Measurements from ENCODE around the gene DCHS2.

The DCHS2 gene

GRCh38 chr4:154464654-154465053, 26.9 kb downstream of the DCHS2 start:
- no peaks in the 10 kb centered on the region for H3K36me3 ChIP-seq
- no peak for DNase-seq
- intact Hi-C loops (cut with DNase I; ENCODE audit: low total_unique reads) = no loop called here
- H3K9me3 ChIP-seq = no peaks in the 10 kb centered on the region
- no peaks in the 10 kb centered on the region for H3K4me1 ChIP-seq
- TF ChIP-seq CTCF (IDR thresholded peaks at IDR 0.05) = no peak
- H3K27ac ChIP-seq = no peak overlapping the region
- H3K4me3 ChIP-seq = no peak overlapping the region
- H3K27me3 ChIP-seq = no peaks in the 10 kb centered on the region

GRCh38 chr4:154462081-154462810, 29.4 kb downstream of the DCHS2 start:
- Histone ChIP-seq H3K27ac (no peak overlapping the region), H3K27me3 (no peaks in the 10 kb centered on the region), H3K4me1 (no peaks in the 10 kb centered on the region), H3K9me3 (no peaks in the 10 kb centered on the region), H3K36me3 (no peaks in the 10 kb centered on the region), H3K4me3 (no peak overlapping the region)
- no peak for TF ChIP-seq CTCF (IDR thresholded peaks at IDR 0.05)
- no peak for DNase-seq
- intact Hi-C loops (cut with DNase I; ENCODE audit: low total_unique reads) = no loop called here

GRCh38 chr4:154457471-154457870, 34.1 kb downstream of the DCHS2 start:
- intact Hi-C loops (cut with DNase I; ENCODE audit: low total_unique reads) = no loop called here
- Histone ChIP-seq H3K4me3 (no peak overlapping the region), H3K36me3 (no peaks in the 10 kb centered on the region), H3K4me1 (no peaks in the 10 kb centered on the region), H3K27ac (no peak overlapping the region), H3K9me3 (no peaks in the 10 kb centered on the region), H3K27me3 (no peaks in the 10 kb centered on the region)
- TF ChIP-seq CTCF (IDR thresholded peaks at IDR 0.05) = no peak
- no peak for DNase-seq

GRCh38 chr4:154456889-154457288, 34.7 kb downstream of the DCHS2 start:
- no peaks in the 10 kb centered on the region for H3K27me3 ChIP-seq
- intact Hi-C loops (cut with DNase I; ENCODE audit: low total_unique reads) = no loop called here
- no peak overlapping the region for H3K27ac ChIP-seq
- TF ChIP-seq CTCF (IDR thresholded peaks at IDR 0.05) = no peak
- DNase-seq = no peak
- no peak overlapping the region for H3K4me3 ChIP-seq
- no peaks in the 10 kb centered on the region for H3K9me3 ChIP-seq
- no peaks in the 10 kb centered on the region for H3K4me1 ChIP-seq
- H3K36me3 ChIP-seq = no peaks in the 10 kb centered on the region

- H3K4me3 ChIP-seq = no peak overlapping the region
- H3K36me3 ChIP-seq = no peaks in the 10 kb centered on the region
- H3K27ac ChIP-seq = no peak overlapping the region
- TF ChIP-seq CTCF (IDR thresholded peaks at IDR 0.05) = no peak
- no peak for DNase-seq
- intact Hi-C loops (cut with DNase I; ENCODE audit: low total_unique reads) = no loop called here
- H3K27me3 ChIP-seq = no peaks in the 10 kb centered on the region
- H3K9me3 ChIP-seq = no peaks in the 10 kb centered on the region
- H3K4me1 ChIP-seq = no peaks in the 10 kb centered on the region
Observed at GRCh38 chr4:154456240-154456639, 35.4 kb downstream of the DCHS2 start.

- Histone ChIP-seq H3K36me3 (no peaks in the 10 kb centered on the region), H3K4me3 (no peak overlapping the region), H3K27me3 (no peaks in the 10 kb centered on the region), H3K4me1 (no peaks in the 10 kb centered on the region), H3K9me3 (no peaks in the 10 kb centered on the region), H3K27ac (no peak overlapping the region)
- intact Hi-C loops (cut with DNase I; ENCODE audit: low total_unique reads) = no loop called here
- no peak for TF ChIP-seq CTCF (IDR thresholded peaks at IDR 0.05)
- no peak for DNase-seq
Observed at GRCh38 chr4:154455111-154455510, 36.5 kb downstream of the DCHS2 start.
